Measurements from ENCODE around the gene HOATZ.
A peak's percentile ranks its signal among the peaks of the same experiment; 100 is the strongest.

The HOATZ gene

GRCh38 chr11:111522426-111522825 lies 7.8 kb downstream of the HOATZ start:
- no peak for DNase-seq (ENCODE audit: low spot score)

GRCh38 chr11:111523343-111523742 lies 8.8 kb downstream of the HOATZ start:
- DNase-seq (ENCODE audit: low spot score): no peak

DNA sequence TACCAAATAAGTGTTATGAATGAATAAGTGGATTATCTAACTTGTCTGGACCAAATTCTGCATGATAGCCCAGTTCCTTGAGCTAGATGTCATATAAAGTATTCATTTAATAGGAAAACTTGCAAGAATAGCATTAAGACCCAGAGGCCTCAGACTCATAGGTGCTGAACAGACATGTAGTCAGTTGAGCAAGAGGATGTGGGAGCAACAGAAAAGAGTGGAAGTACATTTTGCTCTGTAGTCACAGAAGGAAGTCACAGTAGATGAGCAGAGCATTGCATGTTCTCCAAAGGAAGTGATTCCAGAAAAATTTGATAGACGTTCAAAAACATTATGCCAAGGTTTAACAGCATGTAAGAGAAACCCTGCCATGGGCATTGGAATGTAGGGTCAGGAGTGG lies 9.5 kb downstream of the HOATZ start:
- DNase-seq (ENCODE audit: low spot score): no peak

DNA sequence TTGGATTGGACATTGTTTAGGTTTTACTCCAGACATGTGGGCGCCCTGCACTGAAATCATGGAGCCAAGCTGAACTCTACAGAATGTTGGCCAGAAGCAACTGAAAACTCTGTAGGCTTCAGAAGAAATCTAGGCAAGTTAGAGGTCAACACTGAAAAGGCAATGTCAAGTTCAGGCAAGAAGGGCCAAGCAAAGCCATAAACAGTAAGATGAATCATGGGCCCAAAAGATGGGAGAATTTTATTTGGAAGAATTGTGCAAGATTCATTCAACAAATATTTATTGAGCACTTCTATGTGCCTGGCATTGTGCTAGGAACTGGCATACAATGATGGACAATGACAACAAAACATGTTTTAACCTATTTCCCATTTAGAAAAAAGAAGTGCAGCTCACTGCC lies 10.9 kb downstream of the HOATZ start:
- DNase-seq (ENCODE audit: low spot score): no peak

- no peak for DNase-seq (ENCODE audit: low spot score)
Measured at GRCh38 chr11:111526501-111526900, 11.9 kb downstream of the HOATZ start.

GRCh38 chr11:111527279-111527678 lies 12.7 kb downstream of the HOATZ start:
- DNase-seq (ENCODE audit: low spot score): no peak

GRCh38 chr11:111528557-111528956 lies 14.0 kb downstream of the HOATZ start:
- no peak for DNase-seq (ENCODE audit: low spot score)

- DNase-seq (ENCODE audit: low spot score): no peak
Measured at GRCh38 chr11:111530091-111530490, 15.5 kb downstream of the HOATZ start.

DNA sequence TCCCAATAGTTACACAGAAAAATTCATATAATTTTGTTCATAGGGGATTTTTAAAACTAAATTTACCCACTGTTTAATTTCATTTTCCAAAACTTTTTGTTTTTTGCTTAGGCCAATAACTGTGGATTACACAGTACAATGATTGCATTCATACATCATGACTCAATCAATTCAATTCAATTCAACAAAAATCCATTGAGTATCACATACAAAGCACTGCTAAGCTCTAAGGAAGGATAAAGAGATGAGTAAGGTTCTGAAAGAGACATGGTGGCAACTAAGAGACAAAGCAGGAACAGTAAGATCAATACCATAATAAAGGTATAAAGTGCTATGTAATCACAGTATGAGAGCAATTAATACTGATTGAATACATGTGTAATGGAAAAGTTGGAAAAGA lies 16.6 kb downstream of the HOATZ start:
- DNase-seq (ENCODE audit: low spot score): peak; percentile 87

GRCh38 chr11:111531687-111532364 lies 17.2 kb downstream of the HOATZ start:
- no peak for DNase-seq (ENCODE audit: low spot score)

DNA sequence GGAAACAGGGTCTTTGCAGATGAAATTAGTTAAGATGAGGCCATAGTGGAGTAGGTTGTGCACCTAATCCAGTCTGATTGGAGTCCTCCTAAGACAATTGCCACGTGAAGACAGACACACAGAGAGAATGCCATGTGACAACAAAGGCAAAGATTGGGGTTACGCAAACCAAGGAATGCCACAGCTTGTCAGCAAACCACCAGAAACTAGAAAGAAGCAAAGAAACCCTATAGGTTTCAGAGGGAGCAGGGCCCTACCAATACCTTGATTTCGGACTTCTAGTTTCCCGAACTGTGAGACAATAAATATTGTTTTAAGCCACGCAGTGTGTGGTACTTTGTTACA lies 17.8 kb downstream of the HOATZ start:
- no peak for DNase-seq (ENCODE audit: low spot score)

DNA sequence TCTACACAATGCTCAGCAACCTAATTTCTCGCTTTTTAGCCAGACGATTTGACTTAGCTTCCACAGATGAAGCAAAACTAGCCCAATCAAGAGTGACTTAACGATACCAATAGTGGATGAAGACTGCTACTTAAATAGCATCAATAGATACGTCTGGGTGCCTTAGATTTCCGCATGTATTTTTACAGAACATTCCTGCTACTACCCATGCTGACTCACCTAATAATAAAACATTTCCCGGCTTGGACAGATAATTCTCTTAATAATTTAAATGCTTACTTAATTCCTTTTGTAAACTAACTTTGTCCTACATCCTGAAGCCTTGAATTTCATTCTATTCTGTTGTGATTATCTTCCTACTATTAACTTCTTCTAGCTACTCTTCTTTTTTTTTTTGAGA lies 20.7 kb downstream of the HOATZ start:
- no peak for DNase-seq (ENCODE audit: low spot score)

GRCh38 chr11:111537336-111537860 lies 22.8 kb downstream of the HOATZ start:
- DNase-seq (ENCODE audit: low spot score): no peak

GRCh38 chr11:111538407-111539114 lies 24.0 kb downstream of the HOATZ start:
- DNase-seq (ENCODE audit: low spot score): no peak

DNA sequence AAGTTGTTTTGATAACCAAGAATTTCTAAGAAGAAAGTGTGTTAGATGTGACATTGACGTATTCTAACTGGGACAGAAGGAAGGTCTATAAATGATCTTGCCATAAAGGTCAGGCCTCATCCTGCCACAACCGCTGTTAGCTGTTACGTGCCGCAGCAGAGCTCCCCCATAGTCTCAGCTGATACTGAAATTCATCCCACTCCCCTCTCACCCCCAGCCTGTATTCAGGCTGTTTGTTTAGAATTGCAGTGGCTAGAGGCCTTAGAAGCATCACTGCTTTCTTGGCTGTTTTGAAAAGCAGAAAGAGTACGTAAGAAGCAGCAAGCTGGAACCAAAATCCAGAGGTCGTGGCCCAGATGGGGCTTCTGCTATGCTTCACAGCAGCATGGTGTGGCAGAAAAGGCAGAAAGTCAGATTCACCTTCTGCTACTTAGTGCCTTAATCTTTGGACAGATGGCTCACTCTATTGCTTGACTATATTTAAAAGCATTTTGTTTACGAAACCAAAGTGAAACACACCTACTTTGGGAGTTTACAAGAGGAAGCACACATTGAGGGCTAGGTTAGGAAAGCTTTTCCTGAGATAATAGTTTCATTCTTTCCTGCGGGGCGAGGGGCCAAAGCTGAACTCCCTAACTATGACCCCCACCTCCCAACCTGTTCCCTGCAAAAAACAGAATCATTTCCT lies 25.0 kb downstream of the HOATZ start:
- no peak for DNase-seq (ENCODE audit: low spot score)

DNA sequence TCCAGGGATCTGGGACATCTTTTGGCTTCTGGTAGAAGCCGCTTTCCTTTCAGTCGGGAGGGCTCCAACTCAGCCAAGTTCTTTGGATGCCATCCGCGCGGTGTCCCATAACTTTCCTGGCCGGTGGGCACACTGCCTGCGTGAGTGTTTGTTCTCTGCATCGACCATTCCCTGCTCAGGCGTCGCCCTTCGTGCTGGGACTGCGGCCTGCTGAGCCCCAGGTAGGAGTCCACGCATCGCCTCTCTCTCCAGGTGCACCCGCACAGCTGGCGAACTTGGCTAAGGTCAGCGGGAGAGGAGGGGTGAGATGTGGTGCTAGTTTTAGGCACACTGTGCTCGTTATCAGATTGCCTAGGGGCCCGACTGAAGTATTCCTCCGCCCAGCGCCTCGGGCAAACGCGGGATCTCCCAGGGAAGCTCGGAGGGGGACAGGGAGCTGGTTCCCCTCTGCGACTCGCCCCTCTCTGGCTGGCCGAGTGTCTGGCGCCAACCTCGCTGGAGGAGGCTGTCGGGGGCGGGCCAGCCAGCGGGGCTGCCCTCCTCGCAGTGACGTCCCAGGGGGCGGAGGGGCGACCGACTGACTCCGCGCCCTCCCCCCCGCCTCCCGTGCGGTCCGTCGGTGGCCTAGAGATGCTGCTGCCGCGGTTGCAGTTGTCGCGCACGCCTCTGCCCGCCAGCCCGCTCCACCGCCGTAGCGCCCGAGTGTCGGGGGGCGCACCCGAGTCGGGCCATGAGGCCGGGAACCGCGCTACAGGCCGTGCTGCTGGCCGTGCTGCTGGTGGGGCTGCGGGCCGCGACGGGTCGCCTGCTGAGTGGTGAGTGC lies 25.7 kb downstream of the HOATZ start, which contains the start of gene LAYN:
LAYN (plus strand) TSS at position 607 of the 823 bp plus-strand sequence; CDS start at position 731, 124 bp downstream.
- peak; percentile 46 for DNase-seq (ENCODE audit: low spot score)

DNA sequence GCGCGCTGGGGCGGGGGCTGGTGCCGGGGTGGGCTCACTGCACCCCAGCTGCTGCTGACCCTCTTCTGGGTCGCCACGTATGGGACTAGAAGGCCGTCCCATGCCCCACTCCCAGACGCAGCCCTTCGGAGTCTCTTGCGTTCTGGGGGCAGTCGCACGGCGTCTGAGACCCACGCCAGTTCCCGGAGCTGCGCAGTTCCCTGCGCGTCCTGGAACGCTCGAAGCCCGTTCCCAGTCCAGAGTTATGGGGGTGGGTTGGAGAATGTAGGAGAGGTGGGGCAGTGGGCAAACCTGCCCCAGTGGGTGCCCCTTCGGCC lies 26.3 kb downstream of the HOATZ start:
- DNase-seq (ENCODE audit: low spot score): no peak

- DNase-seq (ENCODE audit: low spot score): no peak
Measured at GRCh38 chr11:111541254-111542061, 26.9 kb downstream of the HOATZ start.

DNA sequence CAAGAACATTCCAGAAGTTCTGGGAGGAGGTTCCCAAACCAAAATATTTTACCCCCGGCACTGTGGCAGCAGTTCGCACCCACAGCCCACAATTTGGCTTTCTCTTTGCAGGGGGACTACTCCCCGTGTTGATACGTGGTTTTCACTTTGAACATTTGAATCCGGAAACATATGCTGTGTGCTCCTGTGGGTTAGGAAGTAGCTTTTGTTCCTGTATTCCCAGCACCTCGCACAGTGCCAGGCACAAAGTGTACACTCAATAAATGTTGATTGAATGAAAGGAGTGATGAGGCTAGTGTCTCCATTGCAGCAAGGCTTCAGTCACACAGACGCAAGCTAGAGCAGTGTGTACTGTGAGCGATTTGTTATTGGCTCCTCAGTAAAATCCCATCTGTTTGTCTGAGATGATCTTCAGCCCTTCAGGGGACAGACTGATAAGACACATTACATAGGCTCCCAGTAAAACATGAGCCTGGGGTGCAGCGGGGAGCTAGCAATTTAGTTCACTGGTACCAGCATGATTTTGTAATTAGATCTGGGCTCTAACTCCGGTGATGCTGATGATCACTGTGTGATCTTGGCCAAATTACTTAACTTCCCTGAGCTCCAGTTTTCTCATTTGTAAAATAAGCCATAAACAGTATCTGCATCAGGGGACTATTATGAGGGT lies 28.2 kb downstream of the HOATZ start:
- no peak for DNase-seq (ENCODE audit: low spot score)

GRCh38 chr11:111548525-111548924 lies 33.9 kb downstream of the HOATZ start:
- DNase-seq (ENCODE audit: low spot score): no peak

Data from pons (tissue), 1 donor.